HCT116 (cell line): ENCODE data around the gene LGR6. TPM values are rescaled to one million over a fixed set of nuclear protein-coding genes. Genes with fewer than 3 reads are reported as not detected.

Source experiments
- ATAC-seq: fragments of 200-7000 bp; cut with Tn5 transposase; 2 replicates; pipeline ENCODE4 v1.9.1; 2020; ENCODE audit warnings: mild to moderate bottlenecking, moderate library complexity
- BruUV-seq: library from RNA; stranded (reverse); fragments of 400-500 nt; replicated peaks from 2 replicates; lab custom pipeline; 2021; lab: Mats Ljungman, UMichigan
- CTCF ChIA-PET: fragments of 300-600 bp; sonication (Branson Sonifier 250); formaldehyde crosslinking; loops from one replicate; lab custom pipeline; 2021; ENCODE audit warnings: antibody characterized with exemption; lab: Charles Lee
- POLR2A ChIA-PET: fragments of 300-600, 350-600 bp; sonication (Branson Sonifier 250); formaldehyde crosslinking; loops from one replicate; lab custom pipeline; 2021; ENCODE audit warnings: antibody characterized with exemption; lab: Charles Lee
- RAD21 ChIA-PET, 2 experiments: fragments of 300-600 bp; sonication (Branson Sonifier 250); formaldehyde crosslinking; loops; one replicate each; lab custom pipeline; 2023; ENCODE audit warnings: low total read pairs in 2 of 2; ENCODE audit not compliant: uncharacterized antibody in 2 of 2, unreplicated experiment in 2 of 2, low non-redundant PET in 1 of 2; lab: Charles Lee
- DNase-seq: peaks from one replicate; pipeline ENCODE4 v3.0.0-alpha.2; 2010; ENCODE audit warnings: low read depth, low spot score
- H2AFZ ChIP-seq: fragments of 200-600 bp; shearing (Covaris generic), sonication (generic); 2 replicates; pipeline ENCODE4 v1.6.1; 2017; ENCODE audit warnings: low read depth, mixed run types, mixed read lengths, antibody characterized with exemption, low read length; ENCODE audit not compliant: poor library complexity, severe bottlenecking
- H3K27ac ChIP-seq: 2 replicates; pipeline ENCODE4 v1.5.1; 2012; ENCODE audit warnings: low read depth, low read length
- H3K27me3 ChIP-seq: fragments of 200-600 bp; sonication (generic); 2 replicates; pipeline ENCODE4 v1.6.1; 2016; ENCODE audit warnings: mixed run types, low read length, mixed read lengths; ENCODE audit not compliant: insufficient read depth
- H3K36me3 ChIP-seq, 2 experiments: fragments of 200-500 bp in 1 of 2; fragments of 200-600 bp in 1 of 2; sonication (Bioruptor generic) in 1 of 2; sonication (generic) in 1 of 2; 2 replicates each; pipeline versions ENCODE4 v1.5.1 to v1.6.1; 2014 to 2016; ENCODE audit warnings: low read length in 2 of 2, inconsistent platforms in 1 of 2, mixed read lengths in 1 of 2, mixed run types in 1 of 2; ENCODE audit not compliant: insufficient read depth in 2 of 2, control insufficient read depth in 1 of 2
- H3K4me1 ChIP-seq, 2 experiments: fragments of 200-600 bp in 1 of 2; sonication (generic) in 1 of 2; 2 replicates each; pipeline versions ENCODE4 v1.5.1 to v1.6.1; 2012 to 2017; ENCODE audit warnings: low read length in 2 of 2, inconsistent platforms in 1 of 2, mild to moderate bottlenecking in 1 of 2, mixed read lengths in 1 of 2, mixed run types in 1 of 2, moderate library complexity in 1 of 2; ENCODE audit not compliant: insufficient read depth in 2 of 2, control insufficient read depth in 1 of 2
- H3K4me2 ChIP-seq: fragments of 200-600 bp; sonication (generic); 2 replicates; pipeline ENCODE4 v1.6.1; 2017; ENCODE audit warnings: mixed run types, low read length, mixed read lengths
- H3K4me3 ChIP-seq, 2 experiments: fragments of 200-600 bp in 1 of 2; sonication (generic) in 1 of 2; replicated peaks in 1 of 2; 2 replicates each; pipeline ENCODE4 v1.5.1; 2011 to 2016; ENCODE audit warnings: low read length in 2 of 2, control low read depth in 1 of 2, low read depth in 1 of 2, mild to moderate bottlenecking in 1 of 2, mixed read lengths in 1 of 2, mixed run types in 1 of 2
- H3K79me2 ChIP-seq: fragments of 200-600 bp; sonication (generic); 2 replicates; pipeline ENCODE4 v1.6.1; 2017; ENCODE audit warnings: mild to moderate bottlenecking, mixed run types, low read length, moderate library complexity, mixed read lengths; ENCODE audit not compliant: insufficient read depth
- H3K9ac ChIP-seq: fragments of 200-600 bp; sonication (generic); 2 replicates; pipeline ENCODE4 v1.6.1; 2016; ENCODE audit warnings: low read length, mixed read lengths
- H3K9me2 ChIP-seq: fragments of 200-600 bp; sonication (generic), shearing (Covaris generic); 2 replicates; pipeline ENCODE4 v1.6.1; 2017; ENCODE audit warnings: mixed run types, mild to moderate bottlenecking, moderate library complexity; ENCODE audit not compliant: insufficient read depth
- H3K9me3 ChIP-seq, 2 experiments: fragments of 200-500 bp in 1 of 2; fragments of 200-600 bp in 1 of 2; sonication (Bioruptor generic) in 1 of 2; sonication (generic) in 1 of 2; 2 replicates each; pipeline ENCODE4 v1.6.1; 2014 to 2017; ENCODE audit warnings: low read length in 2 of 2, mixed read lengths in 2 of 2, inconsistent platforms in 1 of 2, low read depth in 1 of 2, mild to moderate bottlenecking in 1 of 2, mixed run types in 1 of 2, moderate library complexity in 1 of 2; ENCODE audit not compliant: control insufficient read depth in 1 of 2, insufficient read depth in 1 of 2
- H4K20me1 ChIP-seq: fragments of 200-600 bp; sonication (generic), shearing (Covaris generic); 2 replicates; pipeline ENCODE4 v1.6.1; 2017; ENCODE audit warnings: mixed run types, mild to moderate bottlenecking, moderate library complexity; ENCODE audit not compliant: insufficient read depth
- CEBPB ChIP-seq: IDR thresholded peaks from 2 replicates; pipeline ENCODE4 v1.6.1; 2012; ENCODE audit warnings: low read depth
- CTCF ChIP-seq, 3 experiments: fragments of 200-600 bp in 1 of 3; sonication (generic) in 1 of 3; IDR thresholded peaks in 2 of 3; conservative IDR thresholded peaks in 1 of 3; 2 replicates each; pipeline ENCODE4 v1.5.1; 2012 to 2017; ENCODE audit warnings: low read depth in 2 of 3, low read length in 2 of 3, antibody characterized with exemption in 1 of 3, borderline replicate concordance in 1 of 3, control low read depth in 1 of 3, mild to moderate bottlenecking in 1 of 3, mixed read lengths in 1 of 3, mixed run types in 1 of 3, moderate library complexity in 1 of 3; ENCODE audit not compliant: insufficient read depth in 1 of 3
- JUND ChIP-seq: IDR thresholded peaks from 2 replicates; pipeline ENCODE4 v1.6.1; 2012
- MAX ChIP-seq: IDR thresholded peaks from 2 replicates; pipeline ENCODE4 v1.6.1; 2012
- POLR2AphosphoS5 ChIP-seq: IDR thresholded peaks from 2 replicates; pipeline ENCODE4 v1.6.1; 2011; ENCODE audit warnings: mild to moderate bottlenecking, low read depth, low read length, moderate library complexity
- RAD21 ChIP-seq: IDR thresholded peaks from 2 replicates; pipeline ENCODE4 v1.6.1; 2012; ENCODE audit warnings: low read depth, mild to moderate bottlenecking
- REST ChIP-seq: IDR thresholded peaks from 2 replicates; pipeline ENCODE4 v1.6.1; 2012; ENCODE audit warnings: low read depth
- TCF7L2 ChIP-seq: IDR thresholded peaks from 2 replicates; pipeline ENCODE4 v1.7.0; 2011; ENCODE audit warnings: borderline replicate concordance, inconsistent platforms; ENCODE audit not compliant: insufficient read depth, insufficient read length; ENCODE audit errors: extremely low read depth
- YY1 ChIP-seq: IDR thresholded peaks from 2 replicates; pipeline ENCODE4 v1.6.1; 2011; ENCODE audit warnings: low read length, low read depth, moderate library complexity, mild to moderate bottlenecking; ENCODE audit not compliant: insufficient replicate concordance; ENCODE audit errors: extremely low read depth
- intact Hi-C: fragments of 100-400 bp; cut with micrococcal nuclease; formaldehyde crosslinking; loops from 2 replicates; pipeline ENCODE4 v1.10.0; 2022
- total RNA-seq: library from RNA; stranded (reverse); gene quantifications from one replicate; pipeline ENCODE4 v1.2.1, GENCODE V29; 2021; ENCODE audit not compliant: unreplicated experiment

The LGR6 gene
- total RNA-seq, 1 experiment from 2014 or later: 0.20 TPM

- ChIA-PET POLR2A (no interaction called here), CTCF (interaction anchor here (1.1 to 1.4 kb wide), 2 partner anchors 10 to 29 kb away, joined by 3 to 4 read pairs; no protein-coding TSS in a partner anchor), RAD21 (no interaction called here)
- Histone ChIP-seq H3K36me3 (no peaks in the 10 kb centered on the region), H3K9ac (no peak overlapping the region), H3K9me3 (no peaks in the 10 kb centered on the region), H4K20me1 (no peaks in the 10 kb centered on the region), H2AFZ (no peak overlapping the region), H3K4me1 (no peaks in the 10 kb centered on the region), H3K4me2 (no peak overlapping the region), H3K9me2 (no peaks in the 10 kb centered on the region), H3K27ac (no peak overlapping the region), H3K27me3 (peaks cover 27% of the 10 kb centered on the region; the same call in 1 of the 2 replicates), H3K4me3 (no peak overlapping the region), H3K79me2 (no peaks in the 10 kb centered on the region)
- TF ChIP-seq MAX: no peak
- TF ChIP-seq CEBPB: no peak
- no peak for TF ChIP-seq TCF7L2
- no peak for TF ChIP-seq REST
- no peak for TF ChIP-seq POLR2AphosphoS5
- no peak for DNase-seq
- ATAC-seq: no peak
- intact Hi-C loops: no loop called here
- BruUV-seq: no TSS peak
Measured at GRCh38 chr1:202245391-202245790, 51.8 kb downstream of the LGR6 start.

DNA sequence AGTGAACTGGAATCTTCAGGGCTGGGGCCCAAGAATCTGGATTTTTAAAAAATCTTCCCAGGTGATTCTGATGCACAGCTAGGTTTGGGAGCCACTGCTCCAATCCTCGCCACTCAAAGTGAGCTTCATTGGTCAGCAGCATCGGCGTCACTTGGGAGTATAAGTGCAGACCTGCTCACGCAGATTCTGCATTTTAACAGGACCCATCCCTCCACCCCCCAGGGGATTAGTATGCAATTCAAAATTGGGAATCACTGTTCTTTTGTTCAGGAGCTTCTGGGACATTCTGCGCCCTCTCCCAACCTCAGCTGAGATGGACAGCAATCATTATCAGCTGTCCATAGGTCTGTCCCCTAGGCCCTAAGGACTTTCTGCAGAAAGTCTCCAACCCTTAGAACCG, 53.5 kb downstream of the LGR6 start:
- Histone ChIP-seq H3K27me3 (peaks cover 32% of the 10 kb centered on the region; the same call in 1 of the 2 replicates), H4K20me1 (no peaks in the 10 kb centered on the region), H3K9me3 (no peaks in the 10 kb centered on the region), H3K36me3 (no peaks in the 10 kb centered on the region), H3K27ac (no peak overlapping the region), H3K79me2 (no peaks in the 10 kb centered on the region), H3K9me2 (no peaks in the 10 kb centered on the region), H3K4me3 (no peak overlapping the region), H3K4me1 (no peaks in the 10 kb centered on the region), H3K9ac (no peak overlapping the region), H3K4me2 (no peak overlapping the region), H2AFZ (no peak overlapping the region)
- ChIA-PET CTCF (interaction anchor here (1.4 kb wide), 1 partner anchor 9 kb away, joined by 4 read pairs; no protein-coding TSS in a partner anchor), RAD21 (no interaction called here), POLR2A (no interaction called here)
- BruUV-seq: no TSS peak
- ATAC-seq (no peak), DNase-seq (no peak)
- intact Hi-C loops: no loop called here
- TF ChIP-seq CTCF (IDR thresholded peaks at IDR 0.05 in 2 of 3, conservative IDR thresholded peaks at IDR 0.05 in 1 of 3; ENCODE audit: borderline replicate concordance in 1 of 3, insufficient read depth in 1 of 3, low read depth in 2 of 3, low read length in 2 of 3): no peak
- TF ChIP-seq YY1: no peak
- no peak for TF ChIP-seq CEBPB
- TF ChIP-seq JUND: no peak
- TF ChIP-seq RAD21: no peak
- no peak for TF ChIP-seq REST
